ENCODE results near the gene PLA2G6. TPM values are rescaled to one million over a fixed set of nuclear protein-coding genes. Genes with fewer than 3 reads are reported as not detected.

PLA2G6 gene
- total and polyA plus RNA-seq, 2 of the 8 experiments (the other 6 are each of a cell fraction or from before 2014, with no cell fraction given): 13.2 to 21.0 TPM

DNA sequence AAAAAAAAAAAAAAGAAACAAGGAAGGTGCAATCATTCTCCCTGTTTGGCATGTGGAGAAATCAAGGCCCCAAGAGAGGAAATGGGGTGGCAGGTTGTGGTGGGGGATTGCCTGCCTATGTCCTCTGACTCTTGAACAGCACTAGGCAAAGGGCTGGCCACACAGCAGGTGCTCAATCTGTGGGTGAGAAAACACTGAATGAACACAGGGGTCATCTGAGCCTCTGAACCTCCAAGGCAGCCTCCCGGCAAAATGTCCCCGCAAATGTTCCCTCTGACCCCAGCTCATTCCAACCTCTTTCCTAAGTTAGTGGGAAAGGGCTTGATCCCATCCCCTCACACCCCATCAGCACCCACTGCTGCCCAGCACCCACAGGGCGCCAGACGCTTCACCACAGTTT, 4.6 kb downstream of the PLA2G6 start:
- Histone ChIP-seq H3K23me2 (ENCODE audit: low read depth, low read length) (peaks cover 4% of the 10 kb centered on the region), H3K4me1 (replicated peaks in 1 of 4; ENCODE audit: control insufficient read depth in 3 of 4, insufficient read depth in 4 of 4, low read length in 3 of 4) (peaks cover 0 to 16% (median 10%) of the 10 kb centered on the region in 4 experiments; a peak in 6 of 7 replicates), H2BK5ac (ENCODE audit: low read depth, low read length) (no peak overlapping the region), H2BK20ac (ENCODE audit: low read length) (no peak overlapping the region), H4K91ac (replicated peaks; ENCODE audit: insufficient read length, low read length) (peak overlapping the region; percentile 22), H3K79me2 (ENCODE audit: control insufficient read depth in 1 of 2, insufficient read depth in 2 of 2, low read length in 2 of 2) (no peaks in the 10 kb centered on the region), H3K14ac (ENCODE audit: insufficient read length) (no peak overlapping the region), H3K79me1 (ENCODE audit: low read depth, low read length) (no peaks in the 10 kb centered on the region), H3K27ac (ENCODE audit: low read depth, low read length) (no peak overlapping the region), H3K56ac (replicated peaks; ENCODE audit: insufficient read length, low read depth, low read length) (no peak overlapping the region), H2BK12ac (ENCODE audit: low read depth, low read length) (0 out of 2 replicates have a peak overlapping the region, but pooled peaks have one; percentile 71), H2BK15ac (ENCODE audit: low read length) (no peak overlapping the region), H3K9ac (replicated peaks in 1 of 4; ENCODE audit: extremely low read depth in 1 of 4, low read depth in 3 of 4, low read length in 3 of 4) (no peak overlapping the region), H2BK120ac (replicated peaks; ENCODE audit: low read depth, low read length) (no peak overlapping the region), H3K4me3 (ENCODE audit: extremely low read depth in 1 of 4, insufficient read depth in 2 of 4, low read depth in 3 of 4, low read length in 4 of 4) (no peak overlapping the region), H4K5ac (ENCODE audit: insufficient read length, low read depth, low read length) (no peak overlapping the region), H3K27me3 (replicated peaks in 1 of 4; ENCODE audit: control insufficient read depth in 3 of 4, extremely low read depth in 1 of 4, insufficient read depth in 3 of 4, low read length in 3 of 4) (no peaks in the 10 kb centered on the region), H4K20me1 (replicated peaks in 1 of 2; ENCODE audit: control insufficient read depth in 1 of 2, insufficient read depth in 2 of 2, low read length in 2 of 2) (no peaks in the 10 kb centered on the region), H3K23ac (ENCODE audit: insufficient read length) (no peak overlapping the region), H2AK5ac (ENCODE audit: low read depth, low read length) (0 out of 2 replicates have a peak overlapping the region, but pooled peaks have one; percentile 19), H3K18ac (ENCODE audit: extremely low read depth, low read length) (no peak overlapping the region), H3K9me3 (ENCODE audit: insufficient read depth in 2 of 2, low read depth in 1 of 2, low read length in 1 of 2) (no peaks in the 10 kb centered on the region), H2AFZ (ENCODE audit: low read length) (no peak overlapping the region), H3K4me2 (ENCODE audit: insufficient read depth in 1 of 2, low read depth in 2 of 2, low read length in 2 of 2) (no peak overlapping the region), H3K36me3 (ENCODE audit: control insufficient read depth in 2 of 4, insufficient read depth in 4 of 4, low read length in 3 of 4) (no peaks in the 10 kb centered on the region), H4K8ac (ENCODE audit: extremely low read depth, insufficient read depth, low read length) (no peak overlapping the region; the same call in 1 of the 2 replicates), H3K4ac (replicated peaks; ENCODE audit: insufficient read length, low read depth, low read length) (no peak overlapping the region)
- CTCF ChIA-PET (ENCODE audit: partially characterized antibody): interaction anchor here (1.0 to 3.9 kb wide), 6 partner anchors 13 to 122 kb away, joined by 3 to 24 read pairs (median 4); partner anchors contain the start of gene PICK1
- FAIRE-seq (no peak), DNase-seq (ENCODE audit: low read depth in 1 of 2, low spot score in 2 of 2) (no peak)
- POLR2A ChIA-PET (ENCODE audit: partially characterized antibody): interaction anchor here (1.2 to 1.7 kb wide), 2 partner anchors 15 to 107 kb away, joined by 3 to 4 read pairs; no protein-coding TSS in a partner anchor
- WGBS, 2 experiments (ENCODE audit: extremely low coverage in 1 of 2, insufficient coverage in 1 of 2, insufficient read length in 1 of 2, insufficient replicate concordance in 2 of 2, low coverage in 1 of 2, low lambda C conversion rate in 2 of 2, missing lambda C conversion rate in 1 of 2): 100% methylated on average over 4 of the region's 4 CpGs; no CpG with 5 or more reads in 1 of the 2 experiments
- no peak for TF ChIP-seq POLR2AphosphoS5 (IDR thresholded peaks at IDR 0.05; ENCODE audit: low read depth, low read length)
- no peak for TF ChIP-seq TAF7 (optimal IDR thresholded peaks at IDR 0.05; ENCODE audit: borderline replicate concordance, low read depth, low read length)
- TF ChIP-seq POU5F1 (IDR thresholded peaks at IDR 0.05; ENCODE audit: low read depth, low read length): no peak
